Thoracic aorta (tissue), 2 donors: Measurements from ENCODE around the gene C10orf67. TPM values are rescaled to one million over a fixed set of nuclear protein-coding genes. Genes with fewer than 3 reads are reported as not detected.

ENCODE experiments used
- ATAC-seq: fragments of 150-250 bp; one replicate; pipeline ENCODE4 v1.8.0; 2017; ENCODE audit warnings: low read depth; ENCODE audit not compliant: insufficient number of reproducible peaks, low FRiP score
- DNase-seq: peaks from one replicate; pipeline ENCODE4 v3.0.0-alpha.2; 2020; ENCODE audit warnings: low spot score
- H3K27ac ChIP-seq, 2 donors: fragments of 200-600 bp; sonication (generic); 1 replicate in 1 of 2; 2 replicates in 1 of 2; pipeline ENCODE4 v1.5.1; 2016; ENCODE audit warnings: mild to moderate bottlenecking in 2 of 2, moderate library complexity in 2 of 2
- H3K27me3 ChIP-seq: fragments of 200-600 bp; sonication (generic); replicated peaks from 2 replicates; pipeline ENCODE4 v1.6.0; 2016; ENCODE audit warnings: mild to moderate bottlenecking; ENCODE audit not compliant: insufficient read depth
- H3K36me3 ChIP-seq: fragments of 200-600 bp; sonication (generic); one replicate; pipeline ENCODE4 v1.5.1; 2016
- H3K4me1 ChIP-seq, 2 donors: fragments of 200-600 bp; sonication (generic); 1 replicate in 1 of 2; 2 replicates in 1 of 2; pipeline versions ENCODE4 v1.5.1 to v1.6.0; 2016; ENCODE audit warnings: low read depth in 2 of 2, mild to moderate bottlenecking in 1 of 2; ENCODE audit not compliant: control insufficient read depth in 1 of 2
- H3K4me3 ChIP-seq: fragments of 200-600 bp; sonication (generic); 2 replicates; pipeline ENCODE4 v1.5.1; 2016; ENCODE audit warnings: mild to moderate bottlenecking
- H3K9me3 ChIP-seq: fragments of 200-600 bp; sonication (generic); 2 replicates; pipeline ENCODE4 v1.5.1; 2016
- total RNA-seq, 2 donors: library from RNA; depleted of rRNA; stranded (reverse); fragments of >200 nt; gene quantifications; one replicate each; pipeline versions ENCODE4 v1.1.0 to v1.2.3, GENCODE V29; 2016
- TF ChIP-seq, protein P1 (sequence below): fragments of 200-600 bp; sonication (generic); IDR thresholded peaks from one replicate; pipeline ENCODE4 v1.5.1; 2019; ENCODE audit warnings: antibody characterized with exemption

C10orf67 gene
- total RNA-seq, 2 donors from 2014 or later = not detected

DNA sequence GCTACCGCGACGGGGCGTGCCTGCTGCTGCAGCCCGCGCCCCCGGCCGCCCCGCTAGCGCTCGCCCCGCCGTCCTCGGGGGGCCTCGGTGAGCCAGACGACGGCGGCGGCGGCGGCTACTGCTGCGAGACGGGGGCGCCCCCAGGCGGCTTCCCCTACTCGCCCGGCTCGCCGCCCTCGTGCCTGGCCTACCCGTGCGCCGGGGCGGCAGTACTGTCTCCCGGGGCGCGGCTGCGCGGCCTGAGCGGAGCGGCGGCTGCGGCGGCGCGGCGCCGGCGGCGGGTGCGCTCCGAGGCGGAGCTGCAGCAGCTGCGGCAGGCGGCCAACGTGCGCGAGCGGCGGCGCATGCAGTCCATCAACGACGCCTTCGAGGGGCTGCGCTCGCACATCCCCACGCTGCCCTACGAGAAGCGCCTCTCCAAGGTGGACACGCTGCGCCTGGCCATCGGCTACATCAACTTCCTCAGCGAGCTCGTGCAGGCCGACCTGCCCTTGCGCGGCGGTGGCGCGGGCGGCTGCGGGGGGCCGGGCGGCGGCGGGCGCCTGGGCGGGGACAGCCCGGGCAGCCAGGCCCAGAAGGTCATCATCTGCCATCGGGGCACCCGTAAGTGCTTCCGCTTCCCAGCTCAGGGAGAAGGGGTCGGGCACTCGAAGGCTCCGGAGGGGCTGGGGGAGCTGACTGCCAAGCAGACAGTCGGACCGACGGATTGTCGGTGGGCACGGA is 151.7 kb downstream of the C10orf67 start:
- TF ChIP-seq, protein P1, sequence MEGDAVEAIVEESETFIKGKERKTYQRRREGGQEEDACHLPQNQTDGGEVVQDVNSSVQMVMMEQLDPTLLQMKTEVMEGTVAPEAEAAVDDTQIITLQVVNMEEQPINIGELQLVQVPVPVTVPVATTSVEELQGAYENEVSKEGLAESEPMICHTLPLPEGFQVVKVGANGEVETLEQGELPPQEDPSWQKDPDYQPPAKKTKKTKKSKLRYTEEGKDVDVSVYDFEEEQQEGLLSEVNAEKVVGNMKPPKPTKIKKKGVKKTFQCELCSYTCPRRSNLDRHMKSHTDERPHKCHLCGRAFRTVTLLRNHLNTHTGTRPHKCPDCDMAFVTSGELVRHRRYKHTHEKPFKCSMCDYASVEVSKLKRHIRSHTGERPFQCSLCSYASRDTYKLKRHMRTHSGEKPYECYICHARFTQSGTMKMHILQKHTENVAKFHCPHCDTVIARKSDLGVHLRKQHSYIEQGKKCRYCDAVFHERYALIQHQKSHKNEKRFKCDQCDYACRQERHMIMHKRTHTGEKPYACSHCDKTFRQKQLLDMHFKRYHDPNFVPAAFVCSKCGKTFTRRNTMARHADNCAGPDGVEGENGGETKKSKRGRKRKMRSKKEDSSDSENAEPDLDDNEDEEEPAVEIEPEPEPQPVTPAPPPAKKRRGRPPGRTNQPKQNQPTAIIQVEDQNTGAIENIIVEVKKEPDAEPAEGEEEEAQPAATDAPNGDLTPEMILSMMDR = no peak
- Histone ChIP-seq H3K27ac (no peak overlapping the region), H3K4me1 (peaks cover 0 to 16% of the 10 kb centered on the region in 2 donors), H3K36me3 (no peaks in the 10 kb centered on the region), H3K27me3 (peaks cover 8% of the 10 kb centered on the region), H3K4me3 (no peak overlapping the region), H3K9me3 (no peaks in the 10 kb centered on the region)
- DNase-seq = no peak
- ATAC-seq = no peak

DNA sequence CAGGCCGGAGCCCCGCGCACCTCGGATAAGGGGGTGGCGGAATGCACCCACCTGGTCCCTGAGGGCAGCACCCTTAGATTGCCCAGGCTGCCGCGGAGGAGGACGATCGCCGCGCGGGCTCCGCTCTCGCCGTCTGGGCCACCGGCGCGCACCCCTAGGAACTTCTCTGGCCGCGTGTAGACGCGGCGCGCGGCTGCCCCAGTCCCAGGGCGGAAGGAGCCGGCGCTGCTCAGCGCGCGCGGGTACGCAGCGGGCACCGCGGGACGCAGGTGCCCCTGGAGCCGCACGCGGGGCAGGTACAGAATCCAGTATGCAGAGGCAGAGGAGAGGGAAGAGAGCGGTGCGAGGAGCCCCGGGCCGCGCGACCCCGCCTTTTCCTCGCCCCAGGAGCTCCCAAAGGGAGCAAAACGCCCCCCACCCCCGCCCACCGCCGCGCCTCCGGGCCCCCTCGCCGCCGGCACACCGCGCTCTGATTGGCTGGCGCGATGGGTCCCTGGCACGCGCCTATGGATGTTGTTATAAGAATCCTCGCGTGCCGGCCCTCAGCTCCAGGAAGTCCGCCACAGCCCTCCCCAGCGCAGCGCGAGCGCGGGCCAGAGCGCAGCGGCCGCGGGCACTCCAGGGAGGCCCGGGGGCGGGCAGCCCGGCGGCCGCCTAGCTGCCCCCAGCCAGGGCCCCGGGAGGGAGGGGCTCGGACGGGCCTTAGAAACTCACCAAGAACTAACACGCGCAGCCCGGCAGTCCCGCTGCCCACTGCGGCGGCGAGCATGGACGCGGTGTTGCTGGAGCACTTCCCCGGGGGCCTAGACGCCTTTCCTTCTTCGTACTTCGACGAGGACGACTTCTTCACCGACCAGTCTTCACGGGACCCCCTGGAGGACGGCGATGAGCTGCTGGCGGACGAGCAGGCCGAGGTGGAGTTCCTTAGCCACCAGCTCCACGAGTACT is 152.6 kb downstream of the C10orf67 start, which contains the start of gene PTF1A:
PTF1A (plus strand) TSS at position 549 of the 948 bp plus-strand sequence; CDS start at position 768, 219 bp downstream.
- H3K9me3 ChIP-seq = no peaks in the 10 kb centered on the region
- DNase-seq (no peak), ATAC-seq (no peak)
- no peak within 1 kb of the TSS for H3K4me3 ChIP-seq
- TF ChIP-seq, protein P1 = no peak
- H3K4me1 ChIP-seq = peaks cover 0 to 16% of the 10 kb centered on the region in 2 donors
- H3K27ac ChIP-seq = no peak within 1 kb of the TSS
- no peaks in the 10 kb centered on the region for H3K36me3 ChIP-seq
- H3K27me3 ChIP-seq = peaks cover 8% of the 10 kb centered on the region

DNA sequence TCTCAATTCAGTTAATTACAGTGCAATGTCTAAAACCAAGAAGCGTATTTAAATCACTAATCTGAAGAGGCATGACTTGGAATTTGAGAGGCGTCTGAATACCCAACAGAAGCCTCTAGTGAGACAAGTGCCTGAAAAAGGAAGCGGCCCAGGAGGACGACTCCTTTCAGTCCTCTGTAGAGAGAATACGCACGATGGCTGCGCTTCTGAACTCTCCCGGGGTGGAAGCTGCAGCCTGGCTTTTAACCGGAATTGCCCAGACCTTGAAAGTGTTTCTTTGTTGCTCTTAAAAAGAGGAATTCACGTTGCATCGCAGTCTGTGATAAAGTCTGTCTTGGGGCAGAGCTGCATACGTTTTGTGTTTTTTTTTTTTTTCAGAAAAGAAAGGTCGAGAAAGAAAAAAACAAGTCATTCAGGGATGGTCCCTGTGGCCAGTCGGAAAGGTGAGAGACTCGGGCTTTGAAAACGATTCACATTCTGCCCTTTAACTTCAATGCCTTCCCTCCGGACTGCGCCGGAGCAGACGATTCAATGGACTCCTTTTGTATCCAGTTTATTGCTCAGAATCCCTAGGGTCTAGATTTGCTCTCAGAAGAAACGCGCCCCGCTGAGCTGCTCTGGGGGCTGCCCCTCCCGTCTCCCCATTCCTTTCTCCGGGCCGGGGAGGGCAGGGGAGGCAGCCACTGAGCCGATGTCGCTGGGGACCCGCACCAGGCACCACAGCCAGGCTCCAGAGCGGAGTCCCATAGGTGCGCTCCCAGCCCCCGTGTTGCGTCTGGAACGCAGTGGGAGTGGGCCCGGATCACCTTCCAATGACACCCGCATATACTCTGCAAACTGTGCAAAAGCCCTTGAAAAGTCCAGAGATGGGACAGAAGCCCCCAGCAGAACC is 153.5 kb downstream of the C10orf67 start:
- Histone ChIP-seq H3K4me3 (no peak overlapping the region), H3K36me3 (no peaks in the 10 kb centered on the region), H3K27ac (no peak overlapping the region), H3K9me3 (no peaks in the 10 kb centered on the region), H3K27me3 (peaks cover 8% of the 10 kb centered on the region), H3K4me1 (peaks cover 0 to 16% of the 10 kb centered on the region in 2 donors)
- no peak for ATAC-seq
- DNase-seq = no peak
- TF ChIP-seq, protein P1 = no peak

DNA sequence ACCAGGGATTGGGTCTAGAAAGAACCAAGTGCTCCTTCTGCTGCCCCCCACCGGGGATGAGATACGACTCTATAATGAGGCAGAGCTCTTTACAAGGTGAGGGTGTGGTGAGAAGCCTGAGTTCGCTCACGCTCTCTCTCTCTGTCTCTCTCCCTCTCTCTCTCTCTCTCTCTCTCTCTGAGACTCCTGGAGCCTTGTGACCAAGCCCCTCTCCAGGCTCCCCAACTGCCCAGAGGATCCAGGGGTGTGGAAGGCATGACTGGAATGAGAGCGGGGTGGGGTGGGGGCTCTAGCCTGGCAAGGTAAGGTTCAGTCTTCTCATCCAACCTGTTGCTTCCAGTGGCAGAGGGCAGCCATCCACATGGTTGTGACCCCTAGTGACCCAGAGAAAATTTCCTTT is 155.6 kb downstream of the C10orf67 start:
- TF ChIP-seq, protein P1 = no peak
- Histone ChIP-seq H3K4me1 (peaks cover 0 to 10% of the 10 kb centered on the region in 2 donors), H3K9me3 (no peaks in the 10 kb centered on the region), H3K36me3 (no peaks in the 10 kb centered on the region), H3K4me3 (no peak overlapping the region), H3K27me3 (peaks cover 8% of the 10 kb centered on the region), H3K27ac (no peak overlapping the region)
- DNase-seq (no peak), ATAC-seq (no peak)
